NCI-H146 treated with DMSO at 0.1 percent for 48 hours (cell line): ENCODE measurements around the gene HEXIM1.
A peak's percentile ranks its signal among the peaks of the same experiment; 100 is the strongest.

Experiments
- DNase-seq: peaks from one replicate; lab custom pipeline; 2025; ENCODE audit not compliant: unreplicated experiment; lab: John Stamatoyannopoulos, UW

HEXIM1 gene

DNA sequence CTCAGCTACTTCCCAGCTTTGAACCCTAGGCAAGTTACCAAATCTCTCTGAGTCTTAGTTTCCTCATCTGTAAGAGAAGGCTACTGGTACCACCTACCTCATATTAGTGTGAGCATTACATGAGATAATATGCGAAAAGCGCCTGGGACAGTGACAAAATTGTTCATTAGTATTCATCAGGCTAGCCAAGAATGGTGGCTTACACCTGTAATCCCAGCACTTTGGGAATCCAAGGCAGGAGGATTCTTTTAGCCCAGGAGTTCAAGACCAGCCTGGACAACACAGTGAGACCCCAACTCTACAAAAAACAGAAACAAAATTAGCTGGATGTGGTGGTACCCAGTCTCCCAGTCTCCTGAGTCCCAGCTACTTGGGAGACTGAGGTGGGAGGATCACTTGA lies 19.3 kb upstream of the HEXIM1 start:
- DNase-seq, result no peak

GRCh38 chr17:45129426-45129939 lies 18.8 kb upstream of the HEXIM1 start:
- no peak for DNase-seq

GRCh38 chr17:45129940-45130680 lies 18.2 kb upstream of the HEXIM1 start:
- no peak for DNase-seq

- no peak for DNase-seq
Measured at GRCh38 chr17:45130681-45131615, 17.3 kb upstream of the HEXIM1 start.

- DNase-seq, result peak; percentile 17
Measured at GRCh38 chr17:45131616-45132319, 16.5 kb upstream of the HEXIM1 start.

GRCh38 chr17:45132320-45132571 lies 16.0 kb upstream of the HEXIM1 start, which contains the start of gene PLCD3:
TSS of gene PLCD3 (minus strand) at chr17:45132515. CDS start at chr17:45132410, 105 bp downstream.
- no peak for DNase-seq

DNA sequence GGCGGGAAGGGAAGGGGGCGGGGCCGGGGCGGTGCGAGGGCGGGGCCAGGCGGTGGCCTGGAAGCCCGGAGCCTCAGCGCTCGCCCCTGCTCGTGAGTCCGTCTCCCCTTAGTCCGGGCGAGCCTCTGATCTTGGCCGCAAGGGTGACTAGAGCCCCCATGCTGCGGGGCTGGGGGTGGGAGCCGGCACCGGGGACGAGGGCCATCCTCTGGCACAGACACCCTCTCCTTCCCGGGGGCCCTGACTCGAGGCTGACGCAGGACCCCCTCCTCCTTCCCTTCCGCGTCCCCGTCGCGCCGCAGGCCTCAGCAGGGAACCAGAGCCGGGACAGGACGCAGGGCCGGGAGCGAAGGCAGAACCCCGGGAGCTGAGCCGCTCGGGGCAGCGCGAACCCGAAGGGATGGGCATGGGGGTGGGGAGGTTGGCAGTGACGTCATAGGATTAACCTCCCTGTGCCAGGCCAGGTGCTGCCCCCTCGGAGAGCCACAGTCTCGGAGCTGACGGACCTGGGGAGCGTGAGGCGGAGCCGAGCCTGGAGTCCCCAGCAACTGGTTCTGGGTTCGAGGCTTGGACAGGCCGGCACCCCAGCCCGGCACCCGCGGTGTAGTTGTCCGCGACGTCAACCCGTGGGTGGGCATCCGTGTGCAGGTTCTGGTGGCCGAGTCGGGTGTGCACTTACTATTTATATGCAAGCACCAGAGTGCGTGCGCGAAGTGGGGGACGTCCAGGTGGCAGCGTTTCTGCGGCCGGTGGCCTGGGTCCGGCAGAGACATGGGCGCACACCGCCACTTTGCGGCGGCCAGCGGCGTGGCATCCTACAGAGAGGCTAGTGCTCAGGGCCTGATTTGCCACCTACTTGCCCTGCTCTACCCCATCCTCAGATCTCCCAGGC lies 15.5 kb upstream of the HEXIM1 start:
- DNase-seq, result peak; percentile 58

GRCh38 chr17:45135192-45135977 lies 12.9 kb upstream of the HEXIM1 start, which contains the start of gene ACBD4:
TSS of gene ACBD4 (plus strand) at chr17:45135687. CDS start at chr17:45136145, 458 bp downstream.
- peak; percentile 93 for DNase-seq

DNA sequence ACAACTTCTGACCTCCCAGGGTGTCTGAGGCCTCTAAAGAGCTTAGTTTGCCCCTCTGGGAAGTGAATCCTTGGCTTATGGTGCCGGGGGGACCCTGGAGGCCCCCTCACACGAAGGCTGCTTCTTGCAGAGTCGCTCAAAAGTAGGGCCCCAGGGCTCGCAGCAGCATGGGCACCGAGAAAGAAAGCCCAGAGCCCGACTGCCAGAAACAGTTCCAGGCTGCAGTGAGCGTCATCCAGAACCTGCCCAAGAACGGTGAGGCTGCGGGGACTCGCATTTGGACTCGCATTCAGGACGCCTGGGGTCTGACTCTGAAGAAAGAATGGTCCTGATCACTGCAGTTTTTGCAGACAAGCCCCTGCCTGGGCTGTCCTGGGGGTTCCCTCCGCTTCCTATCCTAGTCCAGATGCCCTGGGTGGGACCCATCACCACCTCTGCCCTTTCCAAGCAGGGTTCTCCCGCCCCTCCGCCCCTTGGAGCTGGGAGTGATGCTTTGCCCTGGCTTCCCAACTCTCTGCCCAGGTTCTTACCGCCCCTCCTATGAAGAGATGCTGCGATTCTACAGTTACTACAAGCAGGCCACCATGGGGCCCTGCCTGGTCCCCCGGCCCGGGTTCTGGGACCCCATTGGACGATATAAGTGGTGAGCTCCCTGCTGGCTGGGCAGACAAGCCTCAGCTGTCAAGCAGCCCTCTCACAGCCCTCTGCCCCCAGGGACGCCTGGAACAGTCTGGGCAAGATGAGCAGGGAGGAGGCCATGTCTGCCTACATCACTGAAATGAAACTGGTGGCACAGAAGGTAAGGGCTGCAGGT lies 12.1 kb upstream of the HEXIM1 start:
- no peak for DNase-seq

GRCh38 chr17:45136846-45137560 lies 11.3 kb upstream of the HEXIM1 start:
- no peak for DNase-seq

DNA sequence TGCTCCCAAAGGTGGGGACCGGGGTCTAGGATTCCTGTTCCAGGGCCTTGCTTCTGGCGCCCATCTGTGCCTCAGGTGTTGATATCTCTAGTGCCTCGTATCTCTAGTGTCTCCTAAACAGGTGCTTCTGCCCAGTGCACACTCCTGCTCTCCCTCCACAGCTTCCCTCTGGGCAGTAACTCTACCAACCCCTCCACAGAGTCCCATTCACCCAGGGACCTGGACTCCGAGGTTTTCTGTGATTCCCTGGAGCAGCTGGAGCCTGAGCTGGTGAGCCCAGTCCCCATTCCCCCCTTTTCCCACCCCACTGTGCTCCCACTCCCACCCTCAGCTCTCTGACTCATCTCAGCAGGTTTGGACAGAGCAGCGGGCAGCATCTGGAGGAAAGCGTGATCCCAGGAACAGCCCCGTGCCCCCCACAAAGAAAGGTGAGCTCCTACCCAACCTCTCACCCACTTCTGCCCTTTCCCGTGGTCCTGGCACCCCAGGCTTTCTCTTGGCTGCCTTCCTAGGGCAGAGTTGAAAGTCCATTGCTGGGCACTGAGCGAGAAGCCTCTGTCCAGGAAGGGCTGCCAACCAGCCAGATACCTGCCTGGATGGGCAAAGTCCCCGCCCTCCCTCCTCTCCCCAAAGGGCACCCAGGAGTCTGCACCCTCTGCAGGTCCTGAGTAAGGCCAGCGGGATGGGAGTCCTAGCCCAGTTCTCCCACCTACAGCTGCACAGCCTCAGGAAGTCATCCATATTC lies 10.5 kb upstream of the HEXIM1 start:
- no peak for DNase-seq

DNA sequence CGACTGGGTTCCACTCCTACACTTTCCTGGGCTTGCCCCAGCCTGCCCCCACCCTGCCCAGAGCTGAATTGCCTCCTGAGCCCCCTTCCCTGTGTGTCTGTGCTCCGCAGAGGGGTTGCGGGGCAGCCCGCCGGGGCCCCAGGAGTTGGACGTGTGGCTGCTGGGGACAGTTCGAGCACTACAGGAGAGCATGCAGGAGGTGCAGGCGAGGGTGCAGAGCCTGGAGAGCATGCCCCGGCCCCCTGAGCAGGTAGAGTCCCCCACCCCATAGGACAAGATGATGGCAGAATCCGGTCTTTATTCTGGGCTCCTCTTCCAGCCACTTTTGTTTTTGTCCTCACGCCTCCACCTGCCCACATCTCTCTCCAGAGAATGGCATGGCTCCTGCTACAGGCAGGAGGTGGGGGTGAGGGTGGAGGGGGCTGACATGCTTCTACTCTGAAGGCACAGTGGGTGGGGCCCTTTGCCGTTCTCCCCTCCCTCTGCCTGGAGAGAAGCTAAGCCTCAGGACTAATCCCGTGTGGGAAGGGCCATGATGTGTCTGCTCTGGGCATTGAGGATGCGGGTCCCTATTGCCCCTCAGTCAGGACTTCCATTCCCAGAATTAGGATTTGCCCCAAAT lies 9.3 kb upstream of the HEXIM1 start:
- no peak for DNase-seq

DNA sequence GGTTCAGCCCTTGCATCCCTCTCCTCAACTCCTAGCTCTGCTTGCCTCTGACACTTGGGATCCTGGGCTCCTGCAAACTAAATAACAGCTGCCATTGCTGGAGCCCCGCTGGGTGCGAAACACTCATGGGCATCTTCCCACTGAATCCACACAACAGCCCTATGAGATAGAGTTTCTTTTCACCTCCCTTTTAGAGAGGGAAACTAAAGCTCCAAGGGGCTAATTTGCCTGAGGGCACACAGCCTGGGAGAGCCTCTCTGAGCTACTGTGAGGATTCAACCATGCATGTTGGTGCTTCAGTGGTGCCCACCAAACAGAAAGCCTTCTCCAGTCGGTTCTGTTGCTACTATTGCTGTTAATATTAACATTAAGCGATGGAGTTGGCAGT lies 8.7 kb upstream of the HEXIM1 start:
- DNase-seq, result no peak

DNA sequence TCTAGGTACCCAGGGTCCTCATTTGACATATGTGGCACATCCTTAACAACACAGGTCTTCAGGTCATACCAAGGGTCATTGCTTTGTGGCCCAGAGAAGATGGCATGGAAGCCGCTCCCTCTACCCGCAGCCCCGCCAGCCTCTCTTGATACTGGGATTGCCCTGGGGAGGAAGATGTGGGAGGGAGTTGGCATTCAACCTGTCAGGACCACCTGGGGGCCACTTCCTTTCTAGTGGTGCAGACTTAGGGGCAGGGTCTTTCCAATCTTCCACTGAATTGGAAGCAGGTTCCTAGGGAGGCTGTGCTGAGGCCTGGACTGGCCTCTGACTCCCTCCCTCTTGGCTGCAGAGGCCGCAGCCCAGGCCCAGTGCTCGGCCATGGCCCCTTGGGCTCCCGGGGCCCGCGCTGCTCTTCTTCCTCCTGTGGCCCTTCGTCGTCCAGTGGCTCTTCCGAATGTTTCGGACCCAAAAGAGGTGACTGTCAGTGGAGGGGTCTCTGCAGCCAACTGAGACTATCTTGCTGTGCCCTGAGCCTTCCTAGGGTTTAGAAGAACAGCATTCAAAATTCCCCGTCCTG lies 5.1 kb upstream of the HEXIM1 start:
- no peak for DNase-seq

- no peak for DNase-seq
Measured at GRCh38 chr17:45143767-45144198, 4.5 kb upstream of the HEXIM1 start.

DNA sequence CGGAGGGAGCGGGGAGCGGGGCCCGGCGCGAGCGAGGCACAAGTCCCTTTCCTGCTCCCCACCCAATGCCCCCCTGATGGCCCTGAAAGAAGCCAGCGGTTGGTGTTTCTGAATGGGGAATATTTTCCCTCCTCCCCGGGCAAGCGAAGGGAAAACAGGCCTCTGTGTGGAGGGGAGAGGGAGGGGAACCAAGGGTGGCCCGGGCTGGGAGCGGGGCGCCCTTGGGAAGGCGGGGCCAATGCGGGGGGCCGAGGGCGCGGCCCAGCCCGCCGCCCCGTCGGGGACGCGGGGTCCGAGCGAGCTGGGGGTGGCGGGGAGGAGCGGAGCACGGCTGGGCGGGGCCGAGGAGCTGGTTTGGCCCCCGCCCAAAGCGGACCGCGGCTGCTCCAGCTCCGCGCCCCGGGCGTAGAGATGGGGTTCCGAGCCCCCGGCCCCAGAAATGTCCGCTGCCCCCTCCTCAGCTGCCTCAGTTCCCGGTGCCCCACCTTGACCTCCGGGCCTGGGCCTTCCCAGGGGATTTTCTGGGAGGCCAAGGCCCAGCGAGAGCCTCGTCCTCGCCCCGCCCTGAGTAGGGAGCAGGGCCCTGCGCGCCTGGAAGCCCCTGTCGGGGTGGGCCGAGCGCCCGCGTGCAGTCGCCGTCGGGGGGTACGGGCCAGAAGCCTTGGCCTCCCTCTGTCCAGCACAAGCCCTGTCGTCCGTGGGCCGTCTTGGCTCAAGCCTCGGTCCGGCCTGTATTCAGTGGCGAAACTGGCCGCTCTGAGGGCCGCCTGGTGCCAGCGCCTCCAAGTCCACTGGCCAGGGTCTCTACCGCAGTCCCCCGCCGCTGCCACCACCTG lies 3.9 kb upstream of the HEXIM1 start:
- DNase-seq, result no peak
